ENCODE data around the gene GRK1.

The GRK1 gene

GRCh38 chr13:113764793-113765563 is 98.0 kb downstream of the GRK1 start:
- H3K4me3 ChIP-seq (ENCODE audit: low read depth, low read length), result no peak overlapping the region
- no peak for DNase-seq (ENCODE audit: low read depth)
- TF ChIP-seq MYC (IDR thresholded peaks at IDR 0.05; ENCODE audit: low read depth, low read length), result no peak
- TF ChIP-seq, protein P1, sequence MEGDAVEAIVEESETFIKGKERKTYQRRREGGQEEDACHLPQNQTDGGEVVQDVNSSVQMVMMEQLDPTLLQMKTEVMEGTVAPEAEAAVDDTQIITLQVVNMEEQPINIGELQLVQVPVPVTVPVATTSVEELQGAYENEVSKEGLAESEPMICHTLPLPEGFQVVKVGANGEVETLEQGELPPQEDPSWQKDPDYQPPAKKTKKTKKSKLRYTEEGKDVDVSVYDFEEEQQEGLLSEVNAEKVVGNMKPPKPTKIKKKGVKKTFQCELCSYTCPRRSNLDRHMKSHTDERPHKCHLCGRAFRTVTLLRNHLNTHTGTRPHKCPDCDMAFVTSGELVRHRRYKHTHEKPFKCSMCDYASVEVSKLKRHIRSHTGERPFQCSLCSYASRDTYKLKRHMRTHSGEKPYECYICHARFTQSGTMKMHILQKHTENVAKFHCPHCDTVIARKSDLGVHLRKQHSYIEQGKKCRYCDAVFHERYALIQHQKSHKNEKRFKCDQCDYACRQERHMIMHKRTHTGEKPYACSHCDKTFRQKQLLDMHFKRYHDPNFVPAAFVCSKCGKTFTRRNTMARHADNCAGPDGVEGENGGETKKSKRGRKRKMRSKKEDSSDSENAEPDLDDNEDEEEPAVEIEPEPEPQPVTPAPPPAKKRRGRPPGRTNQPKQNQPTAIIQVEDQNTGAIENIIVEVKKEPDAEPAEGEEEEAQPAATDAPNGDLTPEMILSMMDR (IDR thresholded peaks at IDR 0.05; ENCODE audit: low read depth, low read length), result no peak
- TF ChIP-seq, protein P2, sequence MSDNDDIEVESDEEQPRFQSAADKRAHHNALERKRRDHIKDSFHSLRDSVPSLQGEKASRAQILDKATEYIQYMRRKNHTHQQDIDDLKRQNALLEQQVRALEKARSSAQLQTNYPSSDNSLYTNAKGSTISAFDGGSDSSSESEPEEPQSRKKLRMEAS (IDR thresholded peaks at IDR 0.05; ENCODE audit: low read depth, low read length), result no peak

DNA sequence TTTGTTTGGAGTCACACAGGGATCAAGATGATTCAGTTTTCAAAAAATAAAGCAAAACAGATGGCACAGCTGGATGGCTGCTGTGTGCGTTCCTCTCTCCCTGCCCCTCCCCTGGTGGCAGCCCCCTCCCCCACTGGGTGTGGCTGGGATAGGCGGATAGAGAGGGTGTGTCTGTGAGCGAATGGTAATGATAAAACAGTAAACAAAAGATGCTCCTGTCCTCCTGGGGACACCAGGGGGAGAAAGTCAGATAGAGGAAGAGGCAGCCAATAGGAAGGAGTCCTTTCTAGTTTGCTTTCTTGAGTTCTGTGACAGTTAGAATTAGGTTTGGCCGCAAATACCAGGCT is 98.5 kb downstream of the GRK1 start:
- no peak for DNase-seq (ENCODE audit: low read depth)
- TF ChIP-seq, protein P2 (IDR thresholded peaks at IDR 0.05; ENCODE audit: low read depth, low read length), result no peak
- TF ChIP-seq, protein P1 (IDR thresholded peaks at IDR 0.05; ENCODE audit: low read depth, low read length), result no peak
- TF ChIP-seq POLR2A (IDR thresholded peaks at IDR 0.05; ENCODE audit: extremely low read depth, insufficient read length), result no peak
- no peak for TF ChIP-seq MYC (IDR thresholded peaks at IDR 0.05; ENCODE audit: low read depth, low read length)
- H3K4me3 ChIP-seq (ENCODE audit: low read depth, low read length), result no peak overlapping the region

GRCh38 chr13:113766035-113766800 is 99.2 kb downstream of the GRK1 start:
- no peak for DNase-seq (ENCODE audit: low read depth)
- TF ChIP-seq, protein P1 (IDR thresholded peaks at IDR 0.05; ENCODE audit: low read depth, low read length), result no peak
- TF ChIP-seq MYC (IDR thresholded peaks at IDR 0.05; ENCODE audit: low read depth, low read length) (no peak), POLR2A (IDR thresholded peaks at IDR 0.05; ENCODE audit: extremely low read depth, insufficient read length) (no peak)
- TF ChIP-seq, protein P2 (IDR thresholded peaks at IDR 0.05; ENCODE audit: low read depth, low read length), result no peak
- H3K4me3 ChIP-seq (ENCODE audit: low read depth, low read length), result no peak overlapping the region

GRCh38 chr13:113767366-113767765 is 100.3 kb downstream of the GRK1 start:
- no peak for DNase-seq (ENCODE audit: low read depth)
- TF ChIP-seq, protein P2 (IDR thresholded peaks at IDR 0.05; ENCODE audit: low read depth, low read length), result no peak
- TF ChIP-seq POLR2A (IDR thresholded peaks at IDR 0.05; ENCODE audit: extremely low read depth, insufficient read length), result no peak
- TF ChIP-seq, protein P1 (IDR thresholded peaks at IDR 0.05; ENCODE audit: low read depth, low read length), result no peak
- no peak for TF ChIP-seq MYC (IDR thresholded peaks at IDR 0.05; ENCODE audit: low read depth, low read length)

DNA sequence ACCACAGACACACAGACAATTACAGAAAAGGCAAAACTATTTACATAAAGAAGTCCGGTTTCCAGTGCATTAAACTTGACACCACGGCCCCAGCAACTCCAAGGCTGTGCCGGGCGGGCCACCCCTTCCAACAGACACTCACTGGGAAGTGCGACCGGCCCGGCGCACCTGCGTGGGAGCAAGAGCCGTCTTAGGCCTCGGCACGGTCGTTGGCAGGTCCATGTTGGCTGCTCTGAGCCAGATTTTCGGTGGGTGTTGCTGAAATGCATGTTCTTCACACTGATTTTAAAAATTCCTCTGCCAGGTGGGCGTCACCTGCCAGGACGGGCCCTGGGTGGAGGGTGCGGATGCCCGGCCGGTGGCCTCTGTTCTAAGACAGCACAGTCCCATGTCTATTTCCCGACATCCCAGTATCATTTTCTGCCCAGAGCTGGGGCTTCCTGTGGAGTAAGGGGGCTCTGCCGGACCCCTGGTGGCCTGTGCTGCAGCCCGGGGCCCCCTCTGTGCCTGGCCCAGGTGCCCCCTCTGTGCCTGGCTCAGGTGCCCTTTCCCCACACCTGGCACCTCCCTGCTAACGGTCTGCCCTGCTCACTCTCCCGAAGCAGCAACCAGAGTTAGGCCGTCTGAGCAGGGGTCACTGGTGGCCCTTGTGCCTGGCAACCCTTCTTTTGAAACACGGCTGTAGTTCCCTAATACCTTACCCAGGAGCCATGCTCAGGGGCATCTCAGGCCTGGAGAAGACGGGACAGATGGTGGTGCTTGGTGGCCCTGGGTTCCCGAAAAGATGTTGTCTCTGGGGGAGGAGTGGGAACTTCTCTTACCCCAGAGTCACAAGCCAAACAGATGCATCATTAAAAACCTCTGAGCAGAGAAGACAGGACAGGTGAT is 101.2 kb downstream of the GRK1 start:
- H3K4me3 ChIP-seq (ENCODE audit: low read depth, low read length), result no peak overlapping the region
- no peak for TF ChIP-seq MYC (IDR thresholded peaks at IDR 0.05; ENCODE audit: low read depth, low read length)
- TF ChIP-seq, protein P2 (IDR thresholded peaks at IDR 0.05; ENCODE audit: low read depth, low read length), result no peak
- TF ChIP-seq POLR2A (IDR thresholded peaks at IDR 0.05; ENCODE audit: extremely low read depth, insufficient read length), result no peak
- TF ChIP-seq, protein P1 (IDR thresholded peaks at IDR 0.05; ENCODE audit: low read depth, low read length), result no peak
- DNase-seq (ENCODE audit: low read depth), result no peak

More at GRCh38 chr13:113767366-113767765, 100.3 kb downstream of the GRK1 start:
- H3K4me3 ChIP-seq (ENCODE audit: low read depth, low read length), result no peak overlapping the region

Measured in NB4 (cell line).